Stimulated activated naive CD4-positive, alpha-beta T cell treated with Interleukin-2 at 50 U/mL for 16 hours (primary cell): ENCODE results near the gene ABCA9.

Source experiments
- DNase-seq: peaks from one replicate; lab custom pipeline; 2025; lab: John Stamatoyannopoulos, UW

Gene ABCA9

DNA sequence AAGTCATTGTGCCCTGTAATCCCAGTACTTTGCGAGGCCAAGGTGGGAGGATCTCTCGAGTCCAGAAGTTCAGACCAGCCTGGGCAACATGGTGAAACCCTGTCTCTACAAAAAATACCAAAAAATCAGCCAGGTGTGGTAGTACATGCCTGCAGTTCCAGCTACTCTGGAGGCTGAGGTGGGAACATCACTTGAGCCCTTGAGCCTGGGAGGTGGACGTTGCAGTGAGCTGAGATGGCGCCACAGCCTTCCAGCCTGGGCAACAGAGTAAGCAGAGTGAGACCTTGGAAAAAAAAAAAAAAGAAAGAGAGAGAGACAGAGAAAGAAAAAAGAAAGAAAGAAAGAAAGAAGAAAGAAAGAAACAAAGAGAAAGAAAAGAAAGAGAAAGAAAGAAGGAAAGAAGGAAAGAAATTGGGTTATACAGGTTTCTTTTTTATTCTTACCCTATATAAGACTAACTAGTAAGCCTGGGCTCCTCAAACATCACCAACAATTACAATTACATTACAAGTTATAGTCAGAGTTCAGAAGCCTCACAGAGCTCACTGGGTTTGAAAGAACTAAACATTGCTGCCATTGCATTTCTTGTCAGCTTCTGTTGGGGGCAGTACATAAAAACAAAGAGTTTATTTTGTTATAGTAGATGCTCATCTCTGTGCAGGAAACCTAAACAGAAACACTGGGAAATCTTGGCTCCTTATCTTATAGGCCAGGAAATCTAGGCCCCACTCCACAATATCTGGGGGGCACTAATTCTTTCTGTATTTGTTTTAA is 6.7 kb upstream of the ABCA9 start:
- no peak for DNase-seq

DNA sequence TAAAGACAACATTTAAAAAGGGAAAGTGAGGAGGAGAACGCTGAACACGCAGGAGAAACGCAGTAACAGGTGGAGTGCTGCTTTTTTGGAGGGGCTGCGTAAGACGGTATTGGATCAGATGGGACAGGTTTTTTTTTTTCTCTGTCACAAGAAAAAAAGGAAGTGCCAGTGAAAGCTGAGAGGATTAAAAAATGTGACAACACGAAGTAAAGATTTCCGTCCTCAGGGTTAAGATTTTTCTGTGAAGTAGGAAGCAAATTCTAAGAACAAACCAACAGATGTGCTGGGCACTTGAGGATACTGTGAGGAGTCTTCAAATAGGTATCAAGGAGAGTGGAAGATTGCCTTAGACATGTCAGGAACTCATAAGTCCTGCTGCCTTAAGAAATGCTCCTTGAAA is 5.8 kb upstream of the ABCA9 start:
- DNase-seq, result no peak

DNA sequence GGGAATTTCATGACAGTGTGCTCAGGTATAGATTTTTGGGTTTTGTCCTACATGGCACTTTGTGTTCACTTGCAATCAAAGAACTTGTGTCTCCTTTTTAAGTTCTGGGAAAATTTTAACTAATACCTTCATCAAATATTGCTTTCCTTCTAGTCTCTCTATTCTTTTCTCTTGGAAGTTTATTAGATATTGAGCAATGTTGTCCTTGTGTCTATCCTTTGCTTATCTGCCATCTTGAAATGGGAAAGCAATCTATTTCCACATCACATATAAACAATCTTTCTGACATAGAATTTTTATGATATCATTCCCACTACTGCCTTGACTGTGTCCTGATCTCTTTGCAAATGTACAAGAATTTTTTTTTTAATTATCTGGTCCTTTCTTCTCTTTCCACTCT is 4.4 kb upstream of the ABCA9 start:
- DNase-seq, result no peak

DNA sequence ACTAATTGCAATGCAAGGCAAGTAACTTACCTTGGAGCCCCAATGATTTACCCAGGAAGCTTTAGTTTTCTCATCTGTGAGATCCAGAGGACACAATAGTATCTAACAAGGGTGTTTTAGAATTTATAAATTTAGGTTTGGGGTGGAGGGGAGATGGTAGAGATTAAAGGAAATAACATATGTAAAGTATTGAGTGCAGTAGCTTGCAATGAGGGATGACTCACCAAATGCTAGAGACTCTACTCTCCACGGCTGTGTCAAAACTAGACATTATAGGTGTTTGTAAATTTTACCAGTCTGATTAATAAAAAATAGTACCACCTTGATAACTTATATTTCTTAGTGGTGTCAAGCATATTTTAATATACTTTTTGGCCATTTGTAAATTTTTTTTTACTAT is 3.7 kb upstream of the ABCA9 start:
- DNase-seq, result no peak

DNA sequence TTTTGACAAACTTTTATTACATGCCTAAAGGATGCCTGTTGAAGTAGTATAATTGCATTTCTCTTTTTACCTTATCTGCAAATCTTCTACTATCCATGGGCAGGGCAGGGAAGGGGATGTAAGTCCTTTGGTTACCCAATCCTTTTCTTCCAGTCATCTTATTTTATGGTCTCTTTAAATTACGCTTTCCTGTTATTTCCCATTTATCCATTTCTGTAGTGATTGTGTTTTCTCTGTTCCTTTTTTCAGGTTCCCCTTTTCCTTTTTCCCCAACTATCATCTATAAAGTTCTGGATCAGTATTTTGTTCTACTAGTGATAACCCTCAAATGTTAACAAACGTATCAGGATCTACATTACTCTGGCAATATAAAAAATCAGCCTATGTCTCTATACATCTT is 3.3 kb upstream of the ABCA9 start:
- no peak for DNase-seq

DNA sequence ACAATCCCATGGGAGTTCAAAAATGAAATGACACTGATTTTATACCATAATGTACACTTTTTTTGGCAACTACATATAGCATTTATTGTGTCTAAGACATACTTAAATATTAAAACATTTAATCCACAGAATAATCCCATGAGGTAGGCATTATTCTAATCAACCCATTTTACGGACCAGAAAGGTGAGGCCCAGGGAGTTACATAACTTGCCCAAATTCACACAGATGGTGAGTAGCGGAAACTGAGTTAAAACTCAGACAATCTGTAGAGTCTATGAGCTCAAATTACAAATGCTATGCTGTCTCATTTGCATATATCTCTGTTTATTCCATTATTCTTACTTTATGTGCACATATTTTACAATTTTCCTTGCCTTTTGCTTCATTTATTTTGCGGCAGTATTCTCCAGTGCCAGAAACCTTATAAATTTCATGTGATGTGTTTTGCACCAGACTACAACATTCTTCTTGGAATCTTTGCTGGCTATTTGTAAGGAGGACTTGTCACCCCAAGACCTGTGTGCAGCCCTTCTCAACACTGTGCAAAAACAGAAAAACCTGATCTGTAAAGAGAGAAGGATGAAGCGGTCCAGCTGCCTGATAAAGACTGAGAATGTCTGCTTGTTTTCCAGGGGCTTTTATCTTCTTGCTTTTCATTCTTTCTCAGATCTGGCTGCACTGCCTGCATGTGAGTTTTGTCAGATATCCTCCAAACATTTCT is 2.3 kb upstream of the ABCA9 start:
- DNase-seq, result no peak

DNA sequence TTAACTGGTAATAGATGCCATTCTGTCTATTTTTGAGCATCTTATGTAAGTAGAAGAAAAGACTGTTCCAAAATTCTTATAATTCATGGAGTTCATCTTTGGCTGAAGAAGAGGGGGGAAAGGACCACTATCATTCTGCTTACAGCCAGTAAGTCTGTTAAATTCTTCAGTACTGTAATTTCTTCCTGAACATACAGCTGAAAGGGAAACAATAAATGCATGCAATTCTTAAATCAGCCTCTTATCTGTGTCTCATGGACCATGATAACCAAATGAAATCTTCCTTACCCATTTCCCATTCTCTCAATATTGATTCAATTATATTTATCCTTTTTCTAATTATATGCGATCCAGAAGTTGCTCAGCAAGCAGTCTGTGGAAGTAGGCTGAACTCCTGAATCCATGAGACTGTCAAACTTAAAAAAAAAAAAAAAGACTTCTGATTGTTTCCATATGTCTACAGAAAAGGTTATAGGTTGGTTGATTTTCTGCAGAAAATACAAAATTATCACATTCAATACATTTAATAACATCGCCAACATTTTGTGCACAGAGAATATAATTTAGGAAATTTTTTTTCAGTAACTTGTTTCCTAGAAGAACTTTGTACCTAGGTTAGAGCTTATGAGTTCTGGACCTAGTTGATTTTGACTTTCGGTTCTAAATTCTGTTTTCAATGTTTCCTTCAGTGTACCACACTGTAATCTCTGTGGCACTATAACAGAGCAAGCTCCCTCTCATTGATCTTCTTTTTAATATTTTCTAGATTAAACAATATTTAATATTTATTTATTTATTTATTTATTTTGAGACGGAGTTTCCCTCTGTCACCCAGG is 1.2 kb upstream of the ABCA9 start:
- no peak for DNase-seq

DNA sequence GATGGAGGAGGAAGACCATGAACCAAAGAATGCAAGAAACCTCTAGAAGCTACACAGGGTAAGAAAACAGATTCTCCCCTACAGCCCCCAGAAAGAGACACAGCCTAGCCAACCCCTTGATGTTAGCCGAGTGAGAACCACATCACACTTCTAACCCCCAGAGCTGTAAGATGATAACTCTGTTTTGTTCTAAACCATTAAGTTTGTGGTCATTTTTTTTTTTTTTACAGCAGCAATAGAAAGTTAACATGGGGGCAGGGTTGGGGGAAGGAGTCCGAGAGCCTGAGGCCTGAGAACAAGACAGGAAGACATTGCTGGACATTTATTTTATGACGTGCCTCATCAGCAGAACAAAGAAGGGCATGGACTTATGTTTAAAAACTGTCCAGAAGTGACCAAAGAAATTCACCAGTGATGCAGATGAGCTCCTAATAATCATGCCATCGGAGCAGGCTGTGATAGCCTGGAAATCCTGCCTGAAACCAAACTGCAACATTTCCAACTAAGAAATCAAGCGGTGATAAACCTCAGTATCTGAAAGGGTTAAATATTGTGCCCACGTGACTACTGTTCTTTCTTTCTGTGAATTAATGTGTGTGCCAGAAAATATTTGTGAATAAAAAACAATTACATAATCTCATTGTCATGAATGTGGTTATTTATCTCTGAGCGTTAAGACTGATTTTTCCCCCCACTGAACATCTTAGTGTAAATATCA is 1.1 kb downstream of the ABCA9 start:
- no peak for DNase-seq

DNA sequence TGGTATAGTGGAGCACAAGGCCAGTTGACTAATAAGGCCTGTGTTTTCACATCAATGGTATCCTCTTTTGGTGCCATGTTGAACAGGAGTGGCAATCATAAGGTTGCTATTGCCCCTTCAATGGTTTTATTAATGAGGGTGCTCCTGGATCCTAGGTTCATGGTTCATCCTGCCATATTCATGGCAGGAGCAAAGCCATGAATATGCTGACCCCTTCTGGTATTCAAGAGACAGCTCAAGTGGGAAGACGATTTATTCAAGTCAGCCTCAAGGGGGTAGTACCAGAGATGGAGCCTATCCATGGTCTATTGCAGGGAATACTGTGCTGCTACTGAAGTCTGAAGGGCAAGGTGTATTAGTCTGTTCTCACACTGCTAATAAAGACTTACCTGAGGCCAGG is 2.6 kb downstream of the ABCA9 start:
- no peak for DNase-seq

DNA sequence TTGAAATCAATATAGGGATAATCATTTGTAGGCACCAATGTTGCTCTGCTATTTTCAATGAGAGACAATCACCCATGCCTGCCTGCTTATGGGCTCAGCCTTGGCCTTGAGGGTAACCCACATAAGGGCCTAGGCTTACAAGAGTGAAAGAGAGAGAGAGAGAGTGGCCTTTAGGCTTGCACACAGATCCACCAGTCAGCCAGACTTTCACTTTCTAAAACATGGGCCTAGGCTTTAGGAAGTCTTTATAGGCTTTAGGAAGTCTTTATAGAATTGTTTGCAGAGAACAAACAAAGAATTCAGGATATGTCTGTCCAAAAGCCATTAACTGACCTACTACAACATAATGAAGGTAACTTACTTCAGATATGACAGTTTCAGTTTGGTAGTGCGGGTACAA is 3.4 kb downstream of the ABCA9 start:
- DNase-seq, result no peak

DNA sequence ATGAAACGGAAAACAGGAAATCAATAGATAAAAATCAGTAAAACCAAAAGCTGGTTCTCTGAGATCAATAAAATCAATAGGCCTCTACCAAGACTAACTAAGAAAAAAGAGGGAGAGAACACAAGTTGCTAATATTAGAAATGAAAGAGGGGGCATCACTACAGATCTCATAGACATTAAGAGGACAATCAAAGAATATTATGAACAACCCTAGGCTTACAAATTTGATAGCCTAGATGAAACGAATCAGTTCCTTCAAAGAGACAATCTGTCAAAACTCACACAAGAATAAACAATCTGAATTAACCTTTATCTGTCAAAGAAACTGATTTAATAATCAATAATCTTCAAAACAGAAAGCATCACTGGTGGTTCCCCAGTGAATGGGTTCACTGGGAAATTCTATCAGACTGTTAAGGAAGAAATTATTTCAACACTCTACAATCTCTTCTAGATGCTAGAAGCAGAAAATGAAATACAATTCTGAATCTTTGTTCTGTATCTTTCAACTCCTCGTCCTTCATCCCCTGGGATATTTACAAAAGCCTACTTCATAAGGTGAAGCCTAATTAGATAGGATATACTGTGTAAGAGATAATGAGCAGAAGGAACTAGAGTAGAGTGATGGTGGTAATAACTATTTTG is 4.4 kb downstream of the ABCA9 start:
- no peak for DNase-seq

DNA sequence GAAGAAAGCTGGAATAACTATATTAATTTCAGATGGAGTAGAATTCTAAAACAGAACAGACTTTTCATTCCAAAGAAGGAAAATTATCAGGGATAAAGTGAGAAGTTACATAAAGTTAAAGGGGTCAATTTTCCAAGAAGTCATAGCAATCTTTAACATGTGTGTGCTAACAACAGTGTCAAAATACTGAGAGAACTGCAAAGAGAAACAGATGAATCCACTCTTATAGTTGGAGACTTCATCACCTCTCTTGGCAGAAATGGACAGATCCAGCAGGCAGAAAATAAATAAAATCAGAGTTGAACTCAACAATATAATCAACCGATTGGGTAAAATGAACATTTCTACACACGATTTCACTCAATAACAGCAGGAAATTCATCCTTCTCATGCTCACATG is 5.4 kb downstream of the ABCA9 start:
- no peak for DNase-seq

DNA sequence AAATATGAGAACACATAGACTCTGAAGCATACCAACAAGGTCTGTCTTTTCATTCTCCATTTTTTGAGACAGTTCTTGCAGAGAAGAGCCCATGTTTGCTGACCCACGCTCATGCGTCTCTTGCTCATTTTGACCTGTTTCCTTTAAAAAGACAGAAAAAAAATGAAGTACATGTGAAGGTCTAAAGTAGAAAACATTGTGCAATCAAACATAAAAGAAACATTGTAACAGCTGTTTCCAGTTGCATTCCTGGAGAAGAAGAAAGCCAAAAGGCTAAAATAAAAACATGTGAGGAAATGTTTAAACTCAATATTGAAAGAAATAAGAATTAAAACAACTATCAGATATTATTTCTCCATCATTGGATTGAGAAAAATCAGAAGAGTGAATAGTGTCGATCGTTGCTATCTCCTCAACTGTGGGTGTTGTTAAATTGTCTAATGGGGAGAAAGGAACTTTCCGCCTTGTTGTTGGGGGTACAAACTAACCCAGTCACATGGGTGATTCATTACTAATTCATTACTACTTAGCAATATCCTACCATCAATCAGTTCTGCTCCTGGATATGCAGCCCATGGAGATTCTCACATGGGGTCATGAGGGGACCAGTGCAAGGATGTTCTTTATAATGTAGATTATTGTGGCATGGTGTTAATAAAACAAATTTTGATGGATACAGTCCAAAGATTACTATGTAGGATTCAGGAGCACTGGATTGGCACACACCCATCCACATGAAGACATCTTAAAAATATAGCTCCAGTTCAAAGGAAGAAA is 9.5 kb downstream of the ABCA9 start:
- DNase-seq, result no peak

DNA sequence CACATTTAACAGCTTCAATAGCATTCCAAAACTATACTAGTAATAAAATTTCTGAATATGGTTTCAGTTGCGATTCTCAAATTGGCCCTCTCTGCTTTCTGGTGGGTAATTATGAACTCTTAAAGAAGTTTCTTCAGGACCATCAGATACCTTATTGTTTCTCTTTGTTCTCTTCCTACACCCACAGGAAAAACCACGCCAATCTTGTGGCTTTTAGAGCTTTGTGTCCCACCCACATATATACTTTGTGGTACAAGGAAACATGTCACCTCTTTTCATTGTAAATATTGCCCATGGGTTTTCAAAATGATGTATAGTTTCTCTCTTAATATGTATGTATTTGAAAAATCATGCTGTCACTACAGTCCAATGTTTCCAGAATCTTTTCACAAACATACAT is 12.1 kb downstream of the ABCA9 start:
- DNase-seq, result no peak

DNA sequence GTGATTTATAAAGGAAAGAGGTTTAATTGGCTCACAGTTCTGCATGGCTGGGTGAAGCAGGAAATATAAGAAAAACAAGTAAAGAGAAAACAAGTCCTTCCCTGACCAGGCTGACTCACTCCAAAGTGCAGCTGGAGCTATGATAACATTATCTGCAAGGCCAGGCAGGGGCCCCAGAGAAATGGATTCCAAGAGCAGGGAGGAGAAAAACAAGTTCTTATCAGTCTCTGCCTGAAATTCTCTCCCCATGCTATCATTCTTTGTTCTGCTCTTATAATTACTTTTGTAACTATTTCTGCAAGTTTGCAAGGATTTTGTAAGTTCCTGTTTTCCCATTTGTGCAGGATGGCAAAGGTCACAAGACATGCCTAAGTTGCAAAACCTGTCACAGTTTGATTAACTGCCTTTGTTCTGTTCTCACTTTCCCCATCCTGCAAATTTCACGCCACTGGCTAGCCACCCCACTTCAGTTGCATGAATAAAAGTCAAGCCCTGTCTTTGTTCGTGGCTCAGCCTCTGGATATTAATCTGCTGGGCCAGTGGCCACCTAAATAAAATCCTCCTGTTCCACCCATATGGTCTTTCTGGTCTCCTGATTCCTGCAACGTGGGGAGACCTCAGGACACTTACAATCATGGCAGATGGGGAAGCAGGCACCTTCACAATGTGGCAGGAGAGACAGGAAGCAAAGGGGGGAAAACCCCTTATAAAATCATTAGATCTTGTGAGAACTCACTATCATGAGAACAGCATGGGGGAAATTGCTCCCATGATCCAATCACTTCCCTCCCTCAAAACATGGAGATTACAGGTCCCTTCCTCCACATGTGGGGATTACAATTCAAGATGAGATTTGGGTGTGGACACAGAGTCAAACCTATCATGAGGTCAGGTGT is 13.1 kb downstream of the ABCA9 start:
- no peak for DNase-seq

DNA sequence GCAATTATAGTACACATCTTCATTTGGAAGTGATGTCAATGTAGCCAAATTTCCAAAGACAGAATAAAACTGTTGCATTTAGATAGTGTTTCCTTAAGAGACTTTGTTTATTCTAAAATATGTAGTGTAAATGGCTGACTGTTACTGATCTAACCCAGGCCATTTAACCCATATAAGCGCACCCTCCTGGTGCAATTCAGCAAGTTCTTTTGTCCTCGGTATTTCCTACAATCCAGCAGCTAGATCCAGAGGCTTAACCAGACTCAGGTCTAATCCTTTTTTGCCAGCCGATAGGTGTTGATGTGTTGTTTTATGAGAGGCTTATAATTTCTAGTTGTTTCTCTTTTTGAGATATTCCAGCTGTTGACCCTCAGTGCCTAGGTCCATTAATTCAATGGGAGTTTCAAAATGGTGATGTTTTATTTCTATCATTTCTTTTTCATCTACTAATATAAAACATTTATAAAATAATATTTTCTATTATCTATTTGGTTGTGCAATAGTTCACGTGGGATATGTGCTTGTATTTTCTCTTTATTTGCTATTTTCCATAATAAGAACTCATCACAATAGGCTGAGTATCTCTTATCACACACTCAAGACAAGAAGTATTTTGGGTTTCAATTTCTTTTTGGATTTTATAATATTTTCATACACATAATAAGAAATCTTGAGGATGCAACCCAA is 14.5 kb downstream of the ABCA9 start:
- no peak for DNase-seq

DNA sequence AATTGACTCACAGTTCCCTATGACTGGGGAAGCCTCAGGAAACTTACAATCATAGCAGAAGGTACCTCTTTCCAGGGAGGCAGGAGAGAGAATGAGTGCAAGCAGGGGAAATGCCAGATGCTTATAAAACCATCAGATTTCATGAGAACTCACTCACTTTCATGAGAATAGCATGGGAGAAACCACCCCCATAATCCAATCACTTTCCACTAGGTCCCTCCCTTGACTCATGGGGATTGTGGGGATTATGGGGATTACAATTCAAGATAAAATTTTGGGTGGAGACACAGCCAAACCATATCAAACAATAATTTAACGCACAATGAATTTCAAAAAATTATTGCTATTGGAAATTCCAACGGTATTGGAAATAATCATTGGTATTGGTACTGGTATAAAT is 15.1 kb downstream of the ABCA9 start:
- DNase-seq, result no peak

DNA sequence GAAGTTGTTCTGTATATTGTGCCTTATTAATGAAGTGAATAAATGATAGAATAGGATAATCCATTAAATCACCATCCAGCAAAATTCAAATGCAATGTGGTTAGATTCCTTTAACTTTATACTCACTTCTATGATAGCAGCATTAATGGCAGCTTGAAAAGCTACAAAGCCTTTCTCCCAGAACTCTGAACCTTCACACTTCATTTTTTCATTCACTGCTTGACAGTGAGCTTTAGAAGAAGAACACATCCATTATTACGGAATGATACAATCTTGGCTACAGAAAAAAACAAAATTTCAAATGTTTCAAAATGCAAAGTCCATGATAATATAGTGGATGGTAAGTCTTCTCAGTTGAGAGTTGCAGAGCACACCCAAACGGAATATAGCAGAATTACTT is 16.4 kb downstream of the ABCA9 start:
- DNase-seq, result no peak

DNA sequence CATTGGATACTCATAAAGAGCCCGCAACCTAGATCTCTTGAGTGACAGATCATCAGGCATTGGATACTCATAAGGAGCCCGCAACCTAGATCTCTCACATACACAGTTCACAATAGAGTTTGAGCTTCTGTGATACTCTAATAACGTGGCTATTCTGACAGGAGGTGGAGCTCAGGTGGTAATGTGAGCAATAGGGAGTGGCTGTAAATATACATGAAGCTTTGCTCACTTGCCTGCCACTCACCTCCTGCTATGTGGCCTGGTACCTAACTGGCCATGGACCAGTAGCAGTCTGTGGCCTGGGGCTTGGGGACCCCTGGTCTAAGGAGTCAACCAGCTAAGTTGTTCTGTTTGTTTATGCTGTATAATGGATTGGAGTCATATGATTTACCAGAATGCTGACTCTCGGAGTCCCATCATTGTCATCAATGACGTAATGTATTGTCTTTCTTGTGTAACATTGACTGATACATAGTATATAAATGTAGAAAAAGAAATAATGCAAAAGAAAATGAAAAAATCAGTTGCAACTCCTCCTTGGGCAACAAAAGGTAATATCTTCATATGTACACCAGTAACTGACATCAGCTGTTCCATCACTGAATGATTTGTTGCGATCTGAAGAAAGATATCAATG is 17.5 kb downstream of the ABCA9 start:
- no peak for DNase-seq
